Activated T-cell treated with anti-CD3 and anti-CD28 coated beads for 48 hours (primary cell): ENCODE measurements around the gene HOXC12.

Experiments used
- DNase-seq: peaks from one replicate; pipeline ENCODE4 v3.0.0-alpha.2; 2020; ENCODE audit warnings: low read depth

HOXC12 gene

DNA sequence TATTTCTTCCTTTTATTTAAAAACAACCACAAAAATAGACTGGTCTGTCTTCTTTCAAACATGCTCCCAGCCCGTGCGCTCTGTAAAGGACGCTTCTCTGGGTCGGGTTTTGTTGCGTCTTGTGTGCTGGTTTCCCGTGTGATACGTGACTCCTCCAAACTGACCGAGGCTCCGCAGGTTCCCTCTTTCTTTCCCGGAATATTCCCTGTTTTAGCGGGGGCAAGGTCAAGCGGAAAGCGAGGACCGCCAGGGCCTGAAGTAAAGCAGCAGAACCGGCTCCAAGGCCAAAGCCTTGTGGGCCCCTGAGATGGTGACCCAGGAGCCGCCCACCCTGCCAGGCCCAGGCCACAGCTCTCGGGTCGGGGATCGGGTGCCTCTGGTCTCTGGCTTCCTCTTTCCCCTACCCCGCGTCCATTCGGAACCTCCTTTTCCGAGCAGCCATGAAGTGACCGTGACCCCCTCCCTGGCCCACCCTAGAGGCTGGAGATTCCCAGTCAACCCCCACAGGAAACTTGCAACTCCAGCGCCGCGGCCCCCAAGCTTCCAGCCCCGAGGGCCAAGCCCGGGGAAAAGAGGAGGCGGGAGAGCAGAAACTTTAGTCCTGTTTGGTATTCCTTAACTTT lies 29.4 kb downstream of the HOXC12 start:
- DNase-seq = no peak

DNA sequence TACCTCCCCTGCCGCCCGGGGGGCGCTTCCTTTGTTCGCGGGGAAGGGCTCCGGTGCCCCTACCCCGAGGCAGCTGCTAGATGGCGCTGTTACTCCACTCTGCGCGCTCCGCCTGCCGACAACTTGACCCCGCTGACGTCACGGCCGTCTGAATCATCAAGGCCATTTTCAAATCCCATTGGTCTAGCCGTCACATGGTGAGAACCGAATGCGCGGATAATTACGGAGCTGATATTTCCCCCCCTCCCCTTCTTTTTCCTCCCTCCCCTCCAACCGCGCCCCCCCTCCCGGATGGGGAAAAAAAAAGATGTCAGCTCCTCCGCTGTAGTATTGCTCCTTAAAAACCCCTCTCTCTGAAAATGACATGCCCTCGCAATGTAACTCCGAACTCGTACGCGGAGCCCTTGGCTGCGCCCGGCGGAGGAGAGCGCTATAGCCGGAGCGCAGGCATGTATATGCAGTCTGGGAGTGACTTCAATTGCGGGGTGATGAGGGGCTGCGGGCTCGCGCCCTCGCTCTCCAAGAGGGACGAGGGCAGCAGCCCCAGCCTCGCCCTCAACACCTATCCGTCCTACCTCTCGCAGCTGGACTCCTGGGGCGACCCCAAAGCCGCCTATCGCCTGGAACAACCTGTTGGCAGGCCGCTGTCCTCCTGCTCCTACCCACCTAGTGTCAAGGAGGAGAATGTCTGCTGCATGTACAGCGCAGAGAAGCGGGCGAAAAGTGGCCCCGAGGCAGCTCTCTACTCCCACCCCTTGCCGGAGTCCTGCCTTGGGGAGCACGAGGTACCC lies 30.4 kb downstream of the HOXC12 start, which contains the start of gene HOXC10:
Gene HOXC10 (plus strand): TSS at position 246 of the 791 bp plus-strand sequence. CDS start 114 bp downstream, at position 360.
- DNase-seq = peak; percentile 84

DNA sequence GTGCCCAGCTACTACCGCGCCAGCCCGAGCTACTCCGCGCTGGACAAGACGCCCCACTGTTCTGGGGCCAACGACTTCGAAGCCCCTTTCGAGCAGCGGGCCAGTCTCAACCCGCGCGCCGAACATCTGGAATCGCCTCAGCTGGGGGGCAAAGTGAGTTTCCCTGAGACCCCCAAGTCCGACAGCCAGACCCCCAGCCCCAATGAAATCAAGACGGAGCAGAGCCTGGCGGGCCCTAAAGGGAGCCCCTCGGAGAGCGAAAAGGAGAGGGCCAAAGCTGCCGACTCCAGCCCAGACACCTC lies 30.9 kb downstream of the HOXC12 start:
- DNase-seq = no peak

- DNase-seq = no peak
Measured at GRCh38 chr12:53985994-53986685, 31.4 kb downstream of the HOXC12 start.

DNA sequence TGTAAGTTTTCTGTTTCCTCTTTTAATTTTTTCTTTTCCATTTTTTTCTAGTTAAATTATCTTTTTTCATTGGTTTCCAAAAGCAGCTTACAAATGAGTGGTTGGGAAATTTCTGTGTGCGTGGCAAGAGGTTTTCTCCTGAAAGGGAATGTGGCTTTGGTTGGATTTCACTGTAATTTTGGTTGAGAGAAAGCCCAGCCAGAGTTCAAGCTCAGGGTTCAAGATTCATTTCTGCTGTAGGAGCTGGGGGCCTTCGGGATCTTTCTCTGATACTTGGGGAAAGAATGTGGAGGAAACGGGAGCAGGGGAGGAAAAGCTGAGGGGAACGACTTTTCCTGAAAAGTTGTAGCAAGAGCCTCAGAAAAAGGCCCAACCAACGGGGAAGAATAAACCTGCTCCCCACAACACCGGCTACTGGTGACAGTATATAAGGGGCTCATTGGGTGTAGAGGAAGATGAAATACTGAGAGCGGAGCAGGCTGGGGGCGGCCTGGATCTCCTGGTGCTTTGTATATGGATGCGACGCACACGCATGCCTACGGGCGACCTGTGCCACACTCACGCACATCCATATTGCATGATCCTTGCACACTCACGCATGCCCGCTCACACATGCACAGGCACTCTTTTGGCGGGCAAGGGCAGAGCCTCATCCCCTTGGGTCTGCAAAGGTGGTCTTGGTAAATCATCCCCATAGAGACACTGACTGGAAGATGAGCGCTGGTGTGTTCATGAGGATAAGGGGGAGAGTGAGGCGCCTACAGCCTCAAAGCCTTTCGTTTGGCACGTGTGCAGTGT lies 32.2 kb downstream of the HOXC12 start:
- DNase-seq = no peak

DNA sequence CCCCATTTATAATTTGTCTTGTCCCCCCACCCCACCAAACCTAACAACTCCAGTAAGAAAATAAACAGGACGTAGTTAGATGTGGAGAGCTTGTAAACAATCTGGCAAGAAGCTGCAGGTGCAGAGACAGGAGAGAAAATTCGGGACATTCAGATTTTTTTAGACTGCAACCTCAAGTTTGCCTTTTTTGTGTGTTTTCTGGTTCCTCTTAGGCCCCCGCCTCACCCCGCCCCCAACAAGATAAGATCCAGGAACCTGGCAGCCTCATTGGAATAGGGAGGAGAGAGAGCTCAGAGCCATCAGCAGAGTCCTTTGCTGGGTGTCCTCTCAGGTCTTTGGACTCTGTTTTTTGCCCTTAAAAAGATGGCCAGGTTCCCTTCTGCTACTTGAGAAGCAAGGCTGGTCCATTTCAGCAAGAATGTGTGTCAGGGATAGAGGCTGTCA lies 33.1 kb downstream of the HOXC12 start:
- DNase-seq = no peak

- DNase-seq = no peak
Measured at GRCh38 chr12:53988541-53989226, 34.0 kb downstream of the HOXC12 start.

DNA sequence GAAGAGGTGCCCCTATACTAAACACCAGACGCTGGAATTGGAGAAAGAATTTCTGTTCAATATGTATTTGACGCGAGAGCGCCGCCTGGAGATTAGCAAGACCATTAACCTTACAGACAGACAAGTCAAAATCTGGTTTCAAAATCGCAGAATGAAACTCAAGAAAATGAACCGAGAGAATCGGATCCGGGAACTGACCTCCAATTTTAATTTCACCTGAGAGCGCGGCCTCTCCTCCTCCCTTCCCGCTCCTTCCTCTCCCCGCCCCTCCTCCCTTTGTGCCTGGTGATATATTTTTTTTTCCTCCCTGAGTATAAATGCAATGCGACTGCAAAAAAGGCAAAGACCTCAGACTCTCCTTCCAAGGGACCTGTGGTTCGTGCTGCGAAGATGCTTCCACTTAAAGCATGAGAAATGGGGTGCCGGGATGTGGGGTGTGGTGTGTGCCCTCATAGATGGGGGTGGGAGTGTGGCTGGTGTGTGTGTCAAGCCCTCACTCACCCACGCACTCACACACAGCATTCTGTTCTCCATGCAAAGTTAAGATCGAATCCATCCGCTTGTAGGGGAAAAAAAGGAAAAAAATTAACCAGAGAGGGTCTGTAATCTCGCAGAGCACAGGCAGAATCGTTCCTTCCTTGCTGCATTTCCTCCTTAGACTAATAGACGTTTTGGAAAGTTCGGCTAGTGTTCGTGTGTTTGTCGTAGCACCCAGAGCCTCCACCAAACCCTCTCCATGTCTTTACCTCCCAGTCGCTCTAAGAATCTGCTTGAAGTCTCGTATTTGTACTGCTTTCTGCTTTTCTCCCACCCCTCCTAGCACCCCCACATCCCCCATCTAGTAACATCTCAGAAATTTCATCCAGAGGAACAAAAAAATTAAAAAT lies 34.8 kb downstream of the HOXC12 start:
- no peak for DNase-seq

DNA sequence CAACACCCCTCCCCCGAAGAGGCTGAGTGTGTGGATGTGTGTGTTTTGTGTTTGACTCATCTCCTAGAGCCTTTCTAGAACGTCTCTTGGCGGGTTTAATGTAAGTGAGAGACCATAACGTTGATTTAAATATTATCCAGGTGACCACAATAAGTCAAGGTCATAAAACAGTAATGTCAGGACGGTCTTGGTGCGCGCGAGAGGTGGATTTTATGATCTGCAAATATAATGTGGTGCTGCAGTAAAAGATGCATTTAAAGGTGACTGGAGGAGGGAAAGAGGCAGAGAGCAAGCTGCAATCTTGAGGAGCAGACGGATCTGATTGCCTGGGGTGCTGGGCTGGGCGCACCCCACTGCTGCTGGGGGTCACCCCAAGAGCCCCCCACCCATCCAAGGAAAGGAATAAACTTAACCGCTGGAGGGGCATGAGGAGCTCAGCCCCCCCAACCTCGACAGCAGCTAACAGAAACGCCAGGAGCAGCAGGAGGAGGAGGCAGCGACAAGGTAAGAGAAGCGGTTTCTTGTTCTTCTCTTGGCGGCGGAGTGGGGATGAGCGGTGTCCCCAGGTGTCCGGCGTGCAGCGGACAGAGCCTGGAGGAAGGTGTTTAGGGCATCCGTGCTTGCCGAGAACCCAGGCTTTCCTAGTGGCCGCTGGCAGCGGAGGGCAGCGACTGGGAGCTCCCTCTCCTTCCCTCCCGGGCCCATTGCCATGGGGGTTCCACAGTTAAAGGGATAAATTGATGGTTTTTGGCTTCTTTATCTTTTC lies 35.8 kb downstream of the HOXC12 start:
- no peak for DNase-seq

- no peak for DNase-seq
Measured at GRCh38 chr12:53991077-53991460, 36.4 kb downstream of the HOXC12 start.

GRCh38 chr12:53992377-53992889 lies 37.7 kb downstream of the HOXC12 start:
- DNase-seq = no peak

- no peak for DNase-seq
Measured at GRCh38 chr12:53993162-53994008, 38.7 kb downstream of the HOXC12 start.

DNA sequence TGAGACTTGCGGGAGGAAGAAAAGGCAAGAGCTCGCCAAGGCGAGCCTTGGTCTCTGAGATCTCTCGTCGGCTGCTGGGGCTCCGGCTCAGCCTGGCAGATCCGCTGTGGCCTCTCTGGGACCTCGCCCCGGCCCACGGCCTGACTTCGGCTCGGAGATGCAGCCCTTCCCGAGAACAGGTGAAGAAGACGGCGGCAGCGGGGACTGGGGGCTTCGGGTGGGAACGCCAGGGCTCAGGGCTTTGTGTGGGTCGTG lies 39.2 kb downstream of the HOXC12 start:
- DNase-seq = no peak

- no peak for DNase-seq
Measured at GRCh38 chr12:53994264-53995001, 39.7 kb downstream of the HOXC12 start.

GRCh38 chr12:53995002-53995377 lies 40.3 kb downstream of the HOXC12 start:
- no peak for DNase-seq

- DNase-seq = no peak
Measured at GRCh38 chr12:53995378-53996239, 40.9 kb downstream of the HOXC12 start.
